GM23248 (cell line): ENCODE measurements around the gene ACOT7. TPM values are rescaled to one million over a fixed set of nuclear protein-coding genes. Genes with fewer than 3 reads are reported as not detected.

Source experiments
- DNase-seq: peaks from one replicate; pipeline ENCODE4 v3.0.0-alpha.2; 2015
- H2AFZ ChIP-seq: fragments of 200-600 bp; sonication (generic); 2 replicates; pipeline ENCODE4 v1.6.1; 2016; ENCODE audit warnings: antibody characterized with exemption
- H3F3A ChIP-seq: fragments of 200-600 bp; sonication (generic); 2 replicates; pipeline ENCODE4 v1.6.1; 2016; ENCODE audit warnings: mild to moderate bottlenecking, antibody characterized with exemption, mixed run types; ENCODE audit not compliant: insufficient read depth
- H3K27ac ChIP-seq: fragments of 200-600 bp; sonication (generic); 2 replicates; pipeline ENCODE4 v1.5.1; 2016; ENCODE audit warnings: mild to moderate bottlenecking
- H3K27me3 ChIP-seq: fragments of 200-600 bp; sonication (generic); replicated peaks from 2 replicates; pipeline ENCODE4 v1.6.1; 2016; ENCODE audit warnings: mild to moderate bottlenecking; ENCODE audit not compliant: insufficient read depth
- H3K36me3 ChIP-seq: fragments of 200-600 bp; sonication (generic); 2 replicates; pipeline ENCODE4 v1.6.1; 2016; ENCODE audit warnings: low read depth, mild to moderate bottlenecking
- H3K4me1 ChIP-seq: fragments of 200-600 bp; sonication (generic); 2 replicates; pipeline ENCODE4 v1.6.1; 2016; ENCODE audit warnings: mild to moderate bottlenecking; ENCODE audit not compliant: insufficient read depth
- H3K4me2 ChIP-seq: fragments of 200-600 bp; sonication (generic); one replicate; pipeline ENCODE4 v1.6.1; 2016; ENCODE audit warnings: mild to moderate bottlenecking; ENCODE audit not compliant: unreplicated experiment
- H3K4me3 ChIP-seq: fragments of 200-600 bp; sonication (generic); 2 replicates; pipeline ENCODE4 v1.5.1; 2016; ENCODE audit warnings: mild to moderate bottlenecking
- H3K79me2 ChIP-seq: fragments of 200-600 bp; sonication (generic); 2 replicates; pipeline ENCODE4 v1.6.1; 2016; ENCODE audit warnings: mild to moderate bottlenecking; ENCODE audit not compliant: insufficient read depth
- H3K9ac ChIP-seq: fragments of 200-600 bp; sonication (generic); 2 replicates; pipeline ENCODE4 v1.6.1; 2016; ENCODE audit warnings: mild to moderate bottlenecking
- H3K9me2 ChIP-seq: fragments of 200-600 bp; sonication (generic); 2 replicates; pipeline ENCODE4 v1.6.1; 2016; ENCODE audit warnings: mixed run types, mild to moderate bottlenecking, moderate library complexity; ENCODE audit not compliant: insufficient read depth
- H3K9me3 ChIP-seq: fragments of 200-600 bp; sonication (generic); one replicate; pipeline ENCODE4 v1.6.1; 2017; ENCODE audit warnings: low read depth
- H4K20me1 ChIP-seq: fragments of 200-600 bp; sonication (generic); 2 replicates; pipeline ENCODE4 v1.6.0; 2016; ENCODE audit not compliant: insufficient read depth
- EZH2 ChIP-seq: fragments of 200-600 bp; sonication (generic); IDR thresholded peaks from 2 replicates; pipeline ENCODE4 v1.6.1; 2018; ENCODE audit warnings: antibody characterized with exemption, mild to moderate bottlenecking; ENCODE audit not compliant: insufficient read depth, poor library complexity, severe bottlenecking
- EZH2phosphoT487 ChIP-seq: fragments of 200-600 bp; sonication (generic); IDR thresholded peaks from 2 replicates; pipeline ENCODE4 v1.6.1; 2018; ENCODE audit warnings: antibody characterized with exemption, moderate library complexity, mild to moderate bottlenecking, low read depth; ENCODE audit not compliant: insufficient read depth
- WGBS, 2 experiments: methylation state at CpG; one replicate each; pipeline ENCODE4 v1.1.6; 2015 to 2017; ENCODE audit warnings: low lambda C conversion rate in 2 of 2, low coverage in 1 of 2; ENCODE audit errors: missing lambda C conversion rate in 2 of 2; 5-methylcytosine and 5-hydroxymethylcytosine counted together
- in situ Hi-C: fragments of 300-500 bp; cut with MboI; formaldehyde crosslinking; loops from 2 replicates; pipeline ENCODE4 v1.15.0; 2020
- polyA plus RNA-seq: library from polyadenylated mRNA; unstranded; fragments of >200 nt; fragmentation: Nextera tagmentation; extraction: Ambion mirVana; gene quantifications from 2 replicates; pipeline ENCODE4 v1.2.1, GENCODE V29; 2016
- total RNA-seq: library from RNA; depleted of rRNA; stranded (reverse); fragments of >200 nt; shearing (Covaris generic); gene quantifications from 2 replicates; pipeline ENCODE4 v1.2.3, GENCODE V29; 2014

Gene ACOT7
- total and polyA plus RNA-seq, 2 experiments from 2014 or later: 25.7 to 74.7 TPM

GRCh38 chr1:6299557-6300165 lies 93.9 kb downstream of the ACOT7 start:
- Histone ChIP-seq H2AFZ (no peak overlapping the region), H3K4me3 (no peak overlapping the region), H3K27ac (no peak overlapping the region), H3K4me2 (no peak overlapping the region), H3K9ac (no peak overlapping the region), H3K9me3 (no peaks in the 10 kb centered on the region), H3K79me2 (no peaks in the 10 kb centered on the region), H4K20me1 (no peaks in the 10 kb centered on the region), H3K4me1 (no peaks in the 10 kb centered on the region), H3K27me3 (no peaks in the 10 kb centered on the region), H3K36me3 (no peaks in the 10 kb centered on the region), H3K9me2 (no peaks in the 10 kb centered on the region), H3F3A (no peaks in the 10 kb centered on the region)
- TF ChIP-seq EZH2: no peak
- WGBS, 2 experiments: 97% methylated on average over 11 to 15 of the region's 15 CpGs
- no peak for DNase-seq
- in situ Hi-C loops: no loop called here

- Histone ChIP-seq H3K4me2 (no peak overlapping the region), H3K9ac (no peak overlapping the region), H3K27me3 (no peaks in the 10 kb centered on the region), H3K9me2 (no peaks in the 10 kb centered on the region), H2AFZ (no peak overlapping the region), H3K9me3 (no peaks in the 10 kb centered on the region), H3K36me3 (no peaks in the 10 kb centered on the region), H3K79me2 (no peaks in the 10 kb centered on the region), H3F3A (no peaks in the 10 kb centered on the region), H3K4me1 (no peaks in the 10 kb centered on the region), H3K4me3 (no peak overlapping the region), H4K20me1 (no peaks in the 10 kb centered on the region), H3K27ac (no peak overlapping the region)
- no peak for DNase-seq
- 97 to 98% methylated on average over 7 to 8 of the region's 8 CpGs for WGBS, 2 experiments
- in situ Hi-C loops: no loop called here
- TF ChIP-seq EZH2phosphoT487: no peak
- no peak for TF ChIP-seq EZH2
Observed at GRCh38 chr1:6298940-6299465, 94.6 kb downstream of the ACOT7 start.

- Histone ChIP-seq H3K9me2 (no peaks in the 10 kb centered on the region), H3K4me1 (no peaks in the 10 kb centered on the region), H3K4me3 (no peak overlapping the region), H3F3A (no peaks in the 10 kb centered on the region), H3K27ac (no peak overlapping the region), H3K27me3 (no peaks in the 10 kb centered on the region), H4K20me1 (no peaks in the 10 kb centered on the region), H3K79me2 (no peaks in the 10 kb centered on the region), H3K9ac (no peak overlapping the region), H3K36me3 (no peaks in the 10 kb centered on the region), H2AFZ (no peak overlapping the region), H3K4me2 (no peak overlapping the region), H3K9me3 (no peaks in the 10 kb centered on the region)
- no peak for TF ChIP-seq EZH2
- TF ChIP-seq EZH2phosphoT487: no peak
- DNase-seq: no peak
- 90 to 91% methylated on average over 7 to 8 of the region's 8 CpGs for WGBS, 2 experiments
- in situ Hi-C loops: no loop called here
Observed at GRCh38 chr1:6298530-6298929, 95.0 kb downstream of the ACOT7 start.

GRCh38 chr1:6295910-6296309 lies 97.7 kb downstream of the ACOT7 start:
- TF ChIP-seq EZH2phosphoT487 (no peak), EZH2 (no peak)
- Histone ChIP-seq H3K4me1 (no peaks in the 10 kb centered on the region), H3K9me2 (no peaks in the 10 kb centered on the region), H2AFZ (no peak overlapping the region), H3K27ac (no peak overlapping the region), H3K4me2 (no peak overlapping the region), H3K9ac (no peak overlapping the region), H3K9me3 (no peaks in the 10 kb centered on the region), H3K36me3 (no peaks in the 10 kb centered on the region), H3F3A (no peaks in the 10 kb centered on the region), H4K20me1 (no peaks in the 10 kb centered on the region), H3K27me3 (no peaks in the 10 kb centered on the region), H3K79me2 (no peaks in the 10 kb centered on the region), H3K4me3 (no peak overlapping the region)
- in situ Hi-C loops: no loop called here
- DNase-seq: no peak
- WGBS, 2 experiments: 93 to 97% methylated on average over 6 of the region's 6 CpGs
